T-cell (primary cell): Measurements from ENCODE around the gene KHNYN. TPM values are rescaled to one million over a fixed set of nuclear protein-coding genes. Genes with fewer than 3 reads are reported as not detected.

ENCODE experiments used
- ATAC-seq, 4 experiments: fragments of 200-7000 bp in 3 of 4; fragments of 150-1000 bp in 1 of 4; cut with Tn5 transposase; replicated peaks in 1 of 4; 1 replicate in 3 of 4; 2 replicates in 1 of 4; pipeline ENCODE4 v1.10.0; 2021; ENCODE audit warnings: moderate library complexity in 3 of 4, mild to moderate bottlenecking in 2 of 4, moderate number of reproducible peaks in 1 of 4
- CTCF ChIA-PET, 2 donors: fragments of 300-600 bp; sonication (Branson Sonifier 250); formaldehyde crosslinking; loops; one replicate each; lab custom pipeline; 2022; ENCODE audit warnings: antibody characterized with exemption in 2 of 2; lab: Charles Lee
- POLR2A ChIA-PET, 2 donors: fragments of 300-600 bp; sonication (Branson Sonifier 250); formaldehyde crosslinking; loops; one replicate each; lab custom pipeline; 2022; ENCODE audit warnings: antibody characterized with exemption in 2 of 2; lab: Charles Lee
- DNase-seq, 35 experiments: peaks; one replicate each; pipeline versions ENCODE4 v3.0.0 to v3.0.0-alpha.2; 2013 to 2023
- H3K27ac ChIP-seq: one replicate; pipeline ENCODE4 v1.5.1; 2013; ENCODE audit warnings: low read length
- H3K27me3 ChIP-seq, 2 experiments: replicated peaks in 1 of 2; 1 replicate in 1 of 2; 2 replicates in 1 of 2; pipeline versions ENCODE4 v1.6.1 to v1.7.0; 2013; ENCODE audit warnings: low read length in 1 of 2, mixed read lengths in 1 of 2; ENCODE audit not compliant: control insufficient read depth in 2 of 2, insufficient read depth in 2 of 2; ENCODE audit errors: extremely low read depth in 1 of 2
- H3K36me3 ChIP-seq, 2 donors: 1 replicate in 1 of 2; 2 replicates in 1 of 2; pipeline versions ENCODE4 v1.6.1 to v1.7.0; 2013; ENCODE audit warnings: low read length in 1 of 2; ENCODE audit not compliant: control insufficient read depth in 2 of 2, insufficient read depth in 1 of 2; ENCODE audit errors: extremely low read depth in 1 of 2
- H3K4me1 ChIP-seq, 2 experiments: 1 replicate in 1 of 2; 2 replicates in 1 of 2; pipeline versions ENCODE4 v1.6.1 to v1.7.0; 2013; ENCODE audit warnings: low read length in 2 of 2, mixed read lengths in 1 of 2; ENCODE audit not compliant: insufficient read depth in 2 of 2, control insufficient read depth in 1 of 2; ENCODE audit errors: extremely low read depth in 1 of 2
- H3K4me3 ChIP-seq, 2 donors: 1 replicate in 1 of 2; 2 replicates in 1 of 2; pipeline versions ENCODE4 v1.5.1 to v1.7.0; 2013; ENCODE audit warnings: mild to moderate bottlenecking in 2 of 2, low read length in 1 of 2, moderate library complexity in 1 of 2; ENCODE audit not compliant: control insufficient read depth in 1 of 2; ENCODE audit errors: extremely low read depth in 1 of 2
- H3K9me3 ChIP-seq: 2 replicates; pipeline ENCODE4 v1.7.0; 2013
- H3K27ac Mint-ChIP-seq, 2 donors: one replicate each; pipeline ENCODE4 v1.8.0; 2020 to 2021; ENCODE audit warnings: mild to moderate bottlenecking in 2 of 2, mixed read lengths in 2 of 2
- H3K27me3 Mint-ChIP-seq, 2 donors: one replicate each; pipeline ENCODE4 v1.8.0; 2021 to 2022; ENCODE audit warnings: mixed read lengths in 2 of 2
- H3K36me3 Mint-ChIP-seq: one replicate; pipeline ENCODE4 v1.8.0; 2021; ENCODE audit warnings: mixed read lengths
- H3K4me1 Mint-ChIP-seq, 3 donors: one replicate each; pipeline ENCODE4 v1.8.0; 2020 to 2022; ENCODE audit warnings: mixed read lengths in 3 of 3, mild to moderate bottlenecking in 1 of 3
- H3K4me3 Mint-ChIP-seq, 3 donors: one replicate each; pipeline ENCODE4 v1.8.0; 2020 to 2022; ENCODE audit warnings: mild to moderate bottlenecking in 3 of 3, mixed read lengths in 3 of 3, moderate library complexity in 3 of 3
- H3K9me3 Mint-ChIP-seq, 3 donors: one replicate each; pipeline ENCODE4 v1.8.0; 2020 to 2022; ENCODE audit warnings: mixed read lengths in 3 of 3
- WGBS: methylation state at CpG from one replicate; pipeline ENCODE4 v1.1.5; 2013; ENCODE audit warnings: missing lambda C conversion rate; ENCODE audit not compliant: insufficient coverage; 5-methylcytosine and 5-hydroxymethylcytosine counted together
- total RNA-seq, 35 experiments: library from RNA in 6 of 35; stranded (reverse) in 6 of 35; fragments of 120-200 nt in 1 of 35; gene quantifications; one replicate each; pipeline versions ENCODE4 v1.2.1 to v1.2.4 and lab custom pipeline; 2013 to 2026

Gene KHNYN
- total RNA-seq, 5 donors from 2014 or later (not counting 1 experiment from before 2014, with no cell fraction given), result 126 to 166 (median 146) TPM

DNA sequence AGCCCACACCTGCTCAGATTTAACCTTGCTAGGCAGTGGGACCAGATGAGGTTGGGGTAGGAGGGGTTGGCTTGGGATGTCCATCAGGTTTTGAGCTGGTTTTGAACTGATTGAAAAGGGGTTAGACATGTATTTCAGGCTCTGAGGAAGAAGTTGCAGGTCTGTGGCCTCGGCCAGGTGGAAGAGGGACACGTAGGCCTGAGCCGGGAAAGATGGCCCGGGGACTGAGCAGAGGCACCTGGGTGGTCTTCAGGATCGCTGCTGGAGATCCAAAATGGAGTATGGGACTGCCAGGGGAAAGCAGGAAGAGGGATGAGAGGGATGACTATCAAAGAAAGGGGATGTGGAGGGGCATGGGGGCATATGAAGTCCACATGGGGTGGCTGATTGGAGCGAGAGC lies 23.3 kb upstream of the KHNYN start:
- no peak for ATAC-seq
- ChIA-PET POLR2A (interaction anchor here in 1 of 2 donors (0.7 kb wide), 1 partner anchor 19 kb away, joined by 3 read pairs; no protein-coding TSS in a partner anchor), CTCF (no interaction called here)
- H3K9me3 ChIP-seq, result no peaks in the 10 kb centered on the region
- no peak overlapping the region for H3K4me3 ChIP-seq
- H3K27me3 ChIP-seq, result peaks cover 0 to 46% of the 10 kb centered on the region in 2 experiments
- peaks cover 9 to 28% of the 10 kb centered on the region in 2 donors for H3K27me3 Mint-ChIP-seq
- H3K4me1 ChIP-seq, result no peaks in the 10 kb centered on the region
- no peaks in the 10 kb centered on the region for H3K4me1 Mint-ChIP-seq
- no peaks in the 10 kb centered on the region for H3K36me3 ChIP-seq
- H3K36me3 Mint-ChIP-seq, result no peaks in the 10 kb centered on the region
- no peak for DNase-seq
- no peak overlapping the region for H3K4me3 Mint-ChIP-seq
- H3K27ac Mint-ChIP-seq, result no peak overlapping the region
- WGBS, result 88% methylated on average over 6 of the region's 6 CpGs
- H3K9me3 Mint-ChIP-seq, result no peaks in the 10 kb centered on the region
- no peak overlapping the region for H3K27ac ChIP-seq

GRCh38 chr14:24407608-24408325 lies 22.0 kb upstream of the KHNYN start:
- Mint-ChIP-seq H3K27ac (no peak overlapping the region), H3K9me3 (no peaks in the 10 kb centered on the region), H3K4me1 (no peaks in the 10 kb centered on the region), H3K27me3 (peaks cover 9 to 25% of the 10 kb centered on the region in 2 donors), H3K4me3 (no peak overlapping the region), H3K36me3 (no peaks in the 10 kb centered on the region)
- POLR2A ChIA-PET, result no interaction called here
- Histone ChIP-seq H3K4me3 (no peak overlapping the region), H3K4me1 (no peaks in the 10 kb centered on the region), H3K9me3 (no peaks in the 10 kb centered on the region), H3K27me3 (peaks cover 0 to 46% of the 10 kb centered on the region in 2 experiments), H3K27ac (no peak overlapping the region), H3K36me3 (no peaks in the 10 kb centered on the region)
- CTCF ChIA-PET, result no interaction called here
- ATAC-seq (no peak), DNase-seq (no peak)
- WGBS, result 85% methylated on average over 18 of the region's 18 CpGs

- POLR2A ChIA-PET, result no interaction called here
- no peak for ATAC-seq
- peaks cover 3 to 19% of the 10 kb centered on the region in 2 donors for H3K27me3 Mint-ChIP-seq
- DNase-seq, result no peak
- H3K4me1 Mint-ChIP-seq, result no peaks in the 10 kb centered on the region
- Histone ChIP-seq H3K4me3 (no peak overlapping the region), H3K27ac (no peak overlapping the region), H3K9me3 (no peaks in the 10 kb centered on the region), H3K27me3 (peaks cover 0 to 46% of the 10 kb centered on the region in 2 experiments), H3K4me1 (no peaks in the 10 kb centered on the region), H3K36me3 (no peaks in the 10 kb centered on the region)
- no peak overlapping the region for H3K4me3 Mint-ChIP-seq
- H3K36me3 Mint-ChIP-seq, result no peaks in the 10 kb centered on the region
- CTCF ChIA-PET, result interaction anchor here in 1 of 2 donors (1.2 kb wide), 1 partner anchor 23 kb away, joined by 3 read pairs; no protein-coding TSS in a partner anchor
- H3K9me3 Mint-ChIP-seq, result no peaks in the 10 kb centered on the region
- WGBS, result 69% methylated on average over 2 of the region's 3 CpGs
- H3K27ac Mint-ChIP-seq, result no peak overlapping the region
Measured at GRCh38 chr14:24408764-24409163, 21.0 kb upstream of the KHNYN start.

GRCh38 chr14:24409192-24409591 lies 20.6 kb upstream of the KHNYN start:
- no peaks in the 10 kb centered on the region for H3K9me3 ChIP-seq
- H3K4me1 ChIP-seq, result no peaks in the 10 kb centered on the region
- ChIA-PET POLR2A (interaction anchor here in 1 of 2 donors (0.6 kb wide), 1 partner anchor 42 kb away, joined by 3 read pairs; no protein-coding TSS in a partner anchor), CTCF (interaction anchor here (0.6 to 1.2 kb wide), 3 partner anchors 22 to 180 kb away, joined by 3 read pairs; no protein-coding TSS in a partner anchor)
- H3K27ac Mint-ChIP-seq, result no peak overlapping the region
- H3K9me3 Mint-ChIP-seq, result no peaks in the 10 kb centered on the region
- no peaks in the 10 kb centered on the region for H3K36me3 ChIP-seq
- no peak for ATAC-seq
- no peak for DNase-seq
- H3K4me1 Mint-ChIP-seq, result no peaks in the 10 kb centered on the region
- no peaks in the 10 kb centered on the region for H3K36me3 Mint-ChIP-seq
- H3K4me3 ChIP-seq, result no peak overlapping the region
- no peak overlapping the region for H3K27ac ChIP-seq
- H3K27me3 ChIP-seq, result peaks cover 0 to 46% of the 10 kb centered on the region in 2 experiments
- H3K4me3 Mint-ChIP-seq, result no peak overlapping the region
- peaks cover 3 to 15% of the 10 kb centered on the region in 2 donors for H3K27me3 Mint-ChIP-seq
- 80% methylated on average over 5 of the region's 6 CpGs for WGBS

- no peaks in the 10 kb centered on the region for H3K9me3 ChIP-seq
- no peaks in the 10 kb centered on the region for H3K36me3 ChIP-seq
- 55% methylated on average over 6 of the region's 10 CpGs for WGBS
- H3K27ac ChIP-seq, result no peak overlapping the region
- ChIA-PET CTCF (interaction anchor here (0.6 to 1.5 kb wide), 3 partner anchors 27 to 181 kb away, joined by 3 read pairs; no protein-coding TSS in a partner anchor), POLR2A (interaction anchor here in 1 of 2 donors (0.6 kb wide), 1 partner anchor 41 kb away, joined by 3 read pairs; no protein-coding TSS in a partner anchor)
- no peak overlapping the region for H3K27ac Mint-ChIP-seq
- no peaks in the 10 kb centered on the region for H3K9me3 Mint-ChIP-seq
- no peak for DNase-seq
- no peaks in the 10 kb centered on the region for H3K36me3 Mint-ChIP-seq
- no peak overlapping the region for H3K4me3 ChIP-seq
- no peak overlapping the region for H3K4me3 Mint-ChIP-seq
- no peak for ATAC-seq
- no peaks in the 10 kb centered on the region for H3K4me1 Mint-ChIP-seq
- peaks cover 3 to 12% of the 10 kb centered on the region in 2 donors for H3K27me3 Mint-ChIP-seq
- H3K4me1 ChIP-seq, result no peaks in the 10 kb centered on the region
- H3K27me3 ChIP-seq, result peaks cover 0 to 42% of the 10 kb centered on the region in 2 experiments
Measured at GRCh38 chr14:24409956-24410355, 19.8 kb upstream of the KHNYN start.

DNA sequence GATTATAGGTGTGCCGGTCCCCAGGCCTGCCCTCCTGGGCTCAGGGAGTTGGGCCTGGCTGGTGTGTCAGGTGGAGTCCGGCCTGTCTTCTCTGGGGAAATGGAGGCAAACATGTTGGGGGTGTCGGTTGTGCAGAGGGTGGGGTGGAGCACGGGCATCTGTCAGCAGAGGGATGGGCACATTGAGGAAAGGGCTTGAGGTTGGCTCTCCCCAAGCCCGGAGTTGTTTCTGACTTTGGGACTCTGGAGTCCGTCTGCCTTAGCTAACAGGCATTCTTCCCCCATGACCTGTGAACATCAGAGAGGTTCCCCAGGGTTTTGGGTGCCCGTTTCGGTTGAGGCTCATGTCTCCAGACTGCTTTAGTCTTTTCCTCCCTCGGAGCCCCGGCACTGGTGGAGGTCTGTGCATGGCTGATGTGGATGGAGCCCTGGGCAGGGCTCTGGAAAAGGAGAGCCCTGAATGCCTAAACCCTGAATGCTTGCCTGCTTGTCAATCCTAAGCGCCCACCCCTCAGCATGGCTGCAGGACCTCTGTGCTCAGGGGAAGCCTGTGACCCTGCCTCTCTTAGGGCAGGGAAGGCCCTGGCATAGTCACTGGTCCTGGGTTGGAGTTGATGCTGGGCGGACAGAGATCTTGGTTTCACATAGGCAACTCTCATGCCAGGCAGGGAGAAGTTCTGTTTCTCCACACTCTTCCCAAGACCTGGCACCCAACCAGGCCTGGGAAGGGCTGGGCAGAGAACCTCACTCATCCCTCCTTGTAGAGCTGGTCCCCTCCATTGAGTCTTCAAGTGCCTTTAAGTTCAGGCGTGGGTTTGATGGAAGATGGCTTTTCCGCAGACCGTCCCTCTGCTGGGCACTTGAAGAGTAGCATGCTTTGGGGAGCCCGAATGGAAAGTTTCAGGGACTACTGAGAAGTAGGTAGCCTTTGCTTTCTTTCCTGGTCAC lies 18.0 kb upstream of the KHNYN start:
- H3K4me1 Mint-ChIP-seq, result no peaks in the 10 kb centered on the region
- ChIA-PET POLR2A (no interaction called here), CTCF (interaction anchor here (0.7 to 1.5 kb wide), 4 partner anchors 13 to 78 kb away, joined by 3 to 4 read pairs (median 3); no protein-coding TSS in a partner anchor)
- peaks cover 0 to 2% of the 10 kb centered on the region in 2 donors for H3K27me3 Mint-ChIP-seq
- no peaks in the 10 kb centered on the region for H3K36me3 Mint-ChIP-seq
- H3K4me1 ChIP-seq, result no peaks in the 10 kb centered on the region
- no peak overlapping the region for H3K27ac Mint-ChIP-seq
- peak; percentile 47 to 67 (median 62) for ATAC-seq
- 66% methylated on average over 12 of the region's 16 CpGs for WGBS
- H3K9me3 Mint-ChIP-seq, result no peaks in the 10 kb centered on the region
- no peak overlapping the region for H3K27ac ChIP-seq
- peak in 11 of 35 experiments; percentile 16 to 59 (median 29) for DNase-seq
- H3K4me3 ChIP-seq, result no peak overlapping the region
- peaks cover 0 to 50% of the 10 kb centered on the region in 2 experiments for H3K27me3 ChIP-seq
- no peak overlapping the region for H3K4me3 Mint-ChIP-seq
- H3K36me3 ChIP-seq, result no peaks in the 10 kb centered on the region
- no peaks in the 10 kb centered on the region for H3K9me3 ChIP-seq
